ENCODE results near the gene RANBP3.

DNA sequence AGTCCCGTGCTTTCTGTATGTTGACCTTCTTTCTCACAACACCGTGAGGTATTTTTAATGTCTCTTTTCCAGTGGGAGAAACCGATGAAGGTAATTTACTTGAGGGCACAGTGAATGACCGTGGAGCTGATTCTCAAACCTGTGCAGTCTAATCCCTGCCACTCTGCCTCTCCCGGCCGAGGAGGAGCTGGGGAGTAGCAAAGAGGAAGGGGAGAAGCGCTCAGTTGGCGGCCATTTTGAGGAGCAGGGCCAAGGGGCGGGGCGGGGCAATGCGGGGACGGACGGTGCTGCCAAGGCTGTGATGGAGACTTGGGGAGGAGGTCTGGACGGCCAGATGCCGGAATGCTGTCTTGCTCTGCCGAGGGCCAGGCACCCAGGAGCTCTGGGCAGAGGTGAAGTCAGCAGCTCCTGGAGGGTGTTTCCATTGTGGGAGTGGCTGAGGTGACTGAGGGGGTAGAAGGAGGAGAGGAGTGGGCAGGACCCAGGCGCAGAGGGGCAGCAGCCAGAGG is 12.4 kb upstream of the RANBP3 start:
- no peak for TF ChIP-seq POLR2AphosphoS5 (IDR thresholded peaks at IDR 0.05; ENCODE audit: low read depth, low read length)
- no peak for TF ChIP-seq EP300 (IDR thresholded peaks at IDR 0.05; ENCODE audit: borderline replicate concordance in 1 of 2, low read depth in 2 of 2, low read length in 2 of 2)
- TF ChIP-seq SIN3A (conservative IDR thresholded peaks at IDR 0.05 in 1 of 2, IDR thresholded peaks at IDR 0.05 in 1 of 2; ENCODE audit: low read depth in 1 of 2, low read length in 2 of 2), result no peak
- no peak for TF ChIP-seq CTCF (IDR thresholded peaks at IDR 0.05; ENCODE audit: control extremely low read depth in 1 of 3, insufficient read depth in 1 of 3, low read depth in 1 of 3, low read length in 3 of 3)
- TF ChIP-seq RFX5 (IDR thresholded peaks at IDR 0.05; ENCODE audit: borderline replicate concordance, low read depth, low read length), result no peak
- TF ChIP-seq HDAC2 (IDR thresholded peaks at IDR 0.05; ENCODE audit: borderline replicate concordance in 1 of 2, low read depth in 2 of 2, low read length in 2 of 2), result no peak
- TF ChIP-seq POU5F1 (IDR thresholded peaks at IDR 0.05; ENCODE audit: low read depth, low read length), result no peak

Measured in H1 (cell line).